HL-60 (cell line): ENCODE data around the gene GLUL.

Experiments
- DNase-seq, 2 experiments: peaks; one replicate each; pipeline ENCODE4 v3.0.0-alpha.2; 2010 to 2020; ENCODE audit warnings: low read depth in 1 of 2, low spot score in 1 of 2
- H3K27ac ChIP-seq: fragments of 250-450 bp; sonication (Bioruptor Pico); replicated peaks from 2 replicates; pipeline ENCODE4 v1.5.1; 2020; ENCODE audit warnings: mild to moderate bottlenecking, moderate library complexity
- H3K27me3 ChIP-seq: fragments of 250-450 bp; sonication (Bioruptor Pico); 2 replicates; pipeline ENCODE4 v1.5.1; 2021; ENCODE audit warnings: mild to moderate bottlenecking, moderate library complexity; ENCODE audit not compliant: insufficient read depth, poor library complexity, severe bottlenecking
- H3K4me3 ChIP-seq: replicated peaks from 2 replicates; pipeline ENCODE4 v1.5.1; 2011; ENCODE audit warnings: mild to moderate bottlenecking, control low read depth, low read length; ENCODE audit not compliant: insufficient read depth
- GABPA ChIP-seq: IDR thresholded peaks from 2 replicates; pipeline ENCODE4 v1.6.1; 2012; ENCODE audit warnings: low read depth
- POLR2AphosphoS5 ChIP-seq: IDR thresholded peaks from 2 replicates; pipeline ENCODE4 v1.6.1; 2012; ENCODE audit warnings: low read depth
- SPI1 ChIP-seq: IDR thresholded peaks from 2 replicates; pipeline ENCODE4 v1.6.1; 2012; ENCODE audit warnings: low read depth, mild to moderate bottlenecking, borderline replicate concordance
- TF ChIP-seq, protein P1 (sequence below): IDR thresholded peaks from one replicate; pipeline ENCODE4 v1.5.1; 2011; ENCODE audit warnings: low read length, control low read depth, inconsistent platforms; ENCODE audit not compliant: insufficient read depth
- TF ChIP-seq, protein P2 (sequence below): IDR thresholded peaks from 2 replicates; pipeline ENCODE4 v1.6.1; 2012; ENCODE audit warnings: low read depth; ENCODE audit not compliant: insufficient replicate concordance

The GLUL gene

DNA sequence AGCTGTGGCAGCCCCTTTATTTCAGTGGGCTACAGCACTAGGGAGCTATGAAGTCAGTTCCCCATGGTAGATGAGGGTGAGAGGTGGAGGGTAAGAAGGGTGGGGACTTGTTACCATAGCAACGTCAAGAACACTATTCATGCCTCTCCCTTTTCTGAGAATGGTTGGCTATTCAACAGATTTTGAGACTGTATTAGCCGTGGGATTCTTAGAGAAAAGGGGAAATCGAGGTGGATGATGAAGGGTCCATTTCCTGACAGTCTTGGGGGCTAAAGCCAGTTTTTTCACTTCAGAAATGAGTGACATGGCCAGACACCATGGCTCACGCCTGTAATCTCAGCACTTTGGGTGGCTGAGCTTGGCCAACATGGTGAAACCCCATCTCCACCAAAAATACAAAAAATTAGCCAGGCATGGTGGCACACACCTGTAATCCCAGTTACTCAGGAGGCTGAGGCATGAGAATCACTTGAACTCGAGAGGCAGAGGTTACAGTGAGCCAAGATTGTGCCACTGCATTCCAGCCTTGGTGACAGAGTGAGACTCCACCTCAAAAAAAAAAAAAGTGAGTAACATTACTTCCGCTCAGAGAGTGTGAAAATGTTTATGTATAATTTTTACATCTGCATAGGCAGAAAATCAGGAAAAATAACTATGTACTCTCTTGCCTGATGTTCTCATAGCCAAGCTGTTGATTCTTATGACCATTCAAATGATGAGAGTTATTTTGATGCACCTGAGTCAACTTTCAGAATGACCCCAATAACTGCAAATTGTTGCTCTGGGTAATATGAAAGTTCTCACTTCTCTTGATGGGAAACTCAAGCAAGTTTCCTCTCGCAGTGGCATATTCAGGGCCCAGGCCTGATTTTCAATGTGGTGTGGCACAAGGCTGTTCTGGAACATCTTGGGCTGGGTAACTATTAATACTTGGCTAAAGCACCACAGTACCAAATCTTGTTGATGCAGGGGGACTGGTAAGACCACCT, 35.1 kb upstream of the GLUL start:
- H3K27me3 ChIP-seq = no peaks in the 10 kb centered on the region
- no peak overlapping the region for H3K27ac ChIP-seq
- DNase-seq = no peak
- H3K4me3 ChIP-seq = no peak overlapping the region
- TF ChIP-seq, protein P1, sequence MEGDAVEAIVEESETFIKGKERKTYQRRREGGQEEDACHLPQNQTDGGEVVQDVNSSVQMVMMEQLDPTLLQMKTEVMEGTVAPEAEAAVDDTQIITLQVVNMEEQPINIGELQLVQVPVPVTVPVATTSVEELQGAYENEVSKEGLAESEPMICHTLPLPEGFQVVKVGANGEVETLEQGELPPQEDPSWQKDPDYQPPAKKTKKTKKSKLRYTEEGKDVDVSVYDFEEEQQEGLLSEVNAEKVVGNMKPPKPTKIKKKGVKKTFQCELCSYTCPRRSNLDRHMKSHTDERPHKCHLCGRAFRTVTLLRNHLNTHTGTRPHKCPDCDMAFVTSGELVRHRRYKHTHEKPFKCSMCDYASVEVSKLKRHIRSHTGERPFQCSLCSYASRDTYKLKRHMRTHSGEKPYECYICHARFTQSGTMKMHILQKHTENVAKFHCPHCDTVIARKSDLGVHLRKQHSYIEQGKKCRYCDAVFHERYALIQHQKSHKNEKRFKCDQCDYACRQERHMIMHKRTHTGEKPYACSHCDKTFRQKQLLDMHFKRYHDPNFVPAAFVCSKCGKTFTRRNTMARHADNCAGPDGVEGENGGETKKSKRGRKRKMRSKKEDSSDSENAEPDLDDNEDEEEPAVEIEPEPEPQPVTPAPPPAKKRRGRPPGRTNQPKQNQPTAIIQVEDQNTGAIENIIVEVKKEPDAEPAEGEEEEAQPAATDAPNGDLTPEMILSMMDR = no peak
- TF ChIP-seq, protein P2, sequence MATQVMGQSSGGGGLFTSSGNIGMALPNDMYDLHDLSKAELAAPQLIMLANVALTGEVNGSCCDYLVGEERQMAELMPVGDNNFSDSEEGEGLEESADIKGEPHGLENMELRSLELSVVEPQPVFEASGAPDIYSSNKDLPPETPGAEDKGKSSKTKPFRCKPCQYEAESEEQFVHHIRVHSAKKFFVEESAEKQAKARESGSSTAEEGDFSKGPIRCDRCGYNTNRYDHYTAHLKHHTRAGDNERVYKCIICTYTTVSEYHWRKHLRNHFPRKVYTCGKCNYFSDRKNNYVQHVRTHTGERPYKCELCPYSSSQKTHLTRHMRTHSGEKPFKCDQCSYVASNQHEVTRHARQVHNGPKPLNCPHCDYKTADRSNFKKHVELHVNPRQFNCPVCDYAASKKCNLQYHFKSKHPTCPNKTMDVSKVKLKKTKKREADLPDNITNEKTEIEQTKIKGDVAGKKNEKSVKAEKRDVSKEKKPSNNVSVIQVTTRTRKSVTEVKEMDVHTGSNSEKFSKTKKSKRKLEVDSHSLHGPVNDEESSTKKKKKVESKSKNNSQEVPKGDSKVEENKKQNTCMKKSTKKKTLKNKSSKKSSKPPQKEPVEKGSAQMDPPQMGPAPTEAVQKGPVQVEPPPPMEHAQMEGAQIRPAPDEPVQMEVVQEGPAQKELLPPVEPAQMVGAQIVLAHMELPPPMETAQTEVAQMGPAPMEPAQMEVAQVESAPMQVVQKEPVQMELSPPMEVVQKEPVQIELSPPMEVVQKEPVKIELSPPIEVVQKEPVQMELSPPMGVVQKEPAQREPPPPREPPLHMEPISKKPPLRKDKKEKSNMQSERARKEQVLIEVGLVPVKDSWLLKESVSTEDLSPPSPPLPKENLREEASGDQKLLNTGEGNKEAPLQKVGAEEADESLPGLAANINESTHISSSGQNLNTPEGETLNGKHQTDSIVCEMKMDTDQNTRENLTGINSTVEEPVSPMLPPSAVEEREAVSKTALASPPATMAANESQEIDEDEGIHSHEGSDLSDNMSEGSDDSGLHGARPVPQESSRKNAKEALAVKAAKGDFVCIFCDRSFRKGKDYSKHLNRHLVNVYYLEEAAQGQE = no peak
- TF ChIP-seq POLR2AphosphoS5 (no peak), GABPA (no peak), SPI1 (no peak)

DNA sequence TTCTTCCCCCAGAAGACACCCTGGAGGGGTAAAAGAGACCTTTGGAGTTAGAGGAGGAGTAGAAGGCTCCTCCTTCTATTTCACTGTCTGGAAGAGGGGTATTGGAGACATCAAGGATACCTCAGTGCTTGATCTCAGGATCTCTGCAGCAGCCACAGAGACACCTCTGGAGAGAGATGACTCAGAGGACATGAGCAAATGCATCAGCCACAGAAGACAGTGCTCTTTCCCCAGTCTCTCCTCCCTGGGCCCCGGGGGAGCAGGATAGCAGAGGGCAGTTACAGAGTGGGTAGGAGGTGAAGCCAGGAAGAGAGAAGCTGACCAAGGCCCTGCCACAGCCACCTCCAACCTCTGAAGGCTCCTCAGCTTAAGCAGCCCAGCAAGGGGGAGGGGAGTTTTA, 24.2 kb upstream of the GLUL start:
- DNase-seq = no peak
- no peak overlapping the region for H3K27ac ChIP-seq
- H3K4me3 ChIP-seq = no peak overlapping the region
- no peak for TF ChIP-seq POLR2AphosphoS5
- no peaks in the 10 kb centered on the region for H3K27me3 ChIP-seq

DNA sequence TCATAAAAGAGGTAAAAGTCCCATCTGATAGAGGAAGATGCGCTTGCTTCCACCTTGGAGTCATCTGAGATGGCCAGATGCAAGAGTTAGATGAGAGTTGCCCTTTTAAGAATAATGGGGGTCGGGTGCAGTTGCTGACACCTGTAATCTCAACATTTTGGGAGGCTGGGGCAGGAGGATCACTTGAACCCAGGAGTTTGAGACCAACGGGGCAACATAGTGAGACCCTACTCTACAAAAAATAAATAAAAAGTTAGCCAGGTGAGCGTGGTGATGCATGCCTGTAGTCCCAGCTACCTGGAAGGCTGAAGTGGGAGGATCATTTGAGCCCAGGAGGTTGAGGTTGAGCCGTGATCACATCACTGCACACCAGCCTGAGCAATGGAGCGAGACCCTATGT, 22.4 kb upstream of the GLUL start:
- no peak overlapping the region for H3K4me3 ChIP-seq
- no peaks in the 10 kb centered on the region for H3K27me3 ChIP-seq
- TF ChIP-seq, protein P1 = no peak
- TF ChIP-seq GABPA (no peak), SPI1 (no peak), POLR2AphosphoS5 (no peak)
- TF ChIP-seq, protein P2 = no peak
- no peak overlapping the region for H3K27ac ChIP-seq
- DNase-seq = no peak

DNA sequence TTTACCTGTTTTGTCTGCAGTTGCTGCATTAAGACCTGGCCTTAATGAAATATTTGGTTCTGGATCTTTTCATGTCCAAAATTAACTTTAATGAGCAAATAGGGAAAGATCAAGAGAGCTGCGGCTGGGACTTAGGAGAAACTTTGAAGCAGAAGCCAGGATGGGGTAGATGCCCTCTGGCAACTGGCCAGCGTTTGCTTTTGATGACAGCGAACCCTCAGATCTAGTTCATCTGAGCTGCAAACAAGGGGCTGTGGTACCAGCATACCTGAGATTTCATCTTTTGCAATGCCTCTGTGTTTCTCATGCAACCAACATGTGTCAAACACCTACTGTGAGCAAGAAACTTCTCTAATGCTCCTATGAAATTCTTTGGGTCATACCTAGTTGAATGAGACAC, 21.9 kb upstream of the GLUL start:
- TF ChIP-seq SPI1 (no peak), POLR2AphosphoS5 (no peak), GABPA (no peak)
- TF ChIP-seq, protein P2 = no peak
- TF ChIP-seq, protein P1 = no peak

More for the DNA sequence above, 21.9 kb upstream of the GLUL start:
- DNase-seq = no peak
- Histone ChIP-seq H3K27me3 (no peaks in the 10 kb centered on the region), H3K4me3 (no peak overlapping the region), H3K27ac (no peak overlapping the region)
